WTC11 (cell line): ENCODE results near the gene ANKRD11. TPM values are rescaled to one million over a fixed set of nuclear protein-coding genes. Genes with fewer than 3 reads are reported as not detected.
A peak's percentile ranks its signal among the peaks of the same experiment; 100 is the strongest.

Experiments used
- ATAC-seq: fragments of 200-7000 bp; cut with Tn5 transposase; 2 replicates; pipeline ENCODE4 v1.10.0; 2021; ENCODE audit warnings: mild to moderate bottlenecking, moderate library complexity
- CTCF ChIA-PET: fragments of 300-600 bp; sonication (Branson Sonifier 250); formaldehyde crosslinking; loops from one replicate; lab custom pipeline; 2021; ENCODE audit warnings: antibody characterized with exemption; lab: Charles Lee
- POLR2A ChIA-PET: fragments of 350-600 bp; sonication (Branson Sonifier 250); formaldehyde crosslinking; loops from one replicate; lab custom pipeline; 2021; ENCODE audit warnings: antibody characterized with exemption; lab: Charles Lee
- DNase-seq: peaks from one replicate; pipeline ENCODE4 v3.0.0; 2021; ENCODE audit warnings: low spot score
- H3K27ac Mint-ChIP-seq: 2 replicates; pipeline ENCODE4 v1.8.0; 2021; ENCODE audit warnings: mixed read lengths
- H3K27me3 Mint-ChIP-seq: 2 replicates; pipeline ENCODE4 v1.8.0; 2021; ENCODE audit warnings: low read depth, mild to moderate bottlenecking, moderate library complexity, mixed read lengths
- H3K36me3 Mint-ChIP-seq: 2 replicates; pipeline ENCODE4 v1.8.0; 2021; ENCODE audit warnings: mixed read lengths
- H3K4me1 Mint-ChIP-seq: 2 replicates; pipeline ENCODE4 v1.8.0; 2022; ENCODE audit warnings: mixed read lengths
- H3K4me3 Mint-ChIP-seq: 2 replicates; pipeline ENCODE4 v1.8.0; 2021; ENCODE audit warnings: mild to moderate bottlenecking, moderate library complexity, mixed read lengths
- H3K9me3 Mint-ChIP-seq: 2 replicates; pipeline ENCODE4 v1.8.0; 2021; ENCODE audit warnings: mixed read lengths
- E2F1 ChIP-seq: sonication (generic); formaldehyde crosslinking; IDR thresholded peaks from 2 replicates; pipeline ENCODE4 v1.8.0; 2022; ENCODE audit warnings: mild to moderate bottlenecking, missing genetic modification reagents
- E2F4 ChIP-seq: sonication (generic); formaldehyde crosslinking; IDR thresholded peaks from 2 replicates; pipeline ENCODE4 v1.8.1; 2022; ENCODE audit warnings: low read depth, mild to moderate bottlenecking, moderate library complexity, missing genetic modification reagents, borderline replicate concordance
- E2F5 ChIP-seq: sonication (generic); formaldehyde crosslinking; IDR thresholded peaks from 2 replicates; pipeline ENCODE4 v1.8.1; 2022; ENCODE audit warnings: mild to moderate bottlenecking, moderate library complexity, missing genetic modification reagents
- EMX1 ChIP-seq: fragments of 250-450 bp; sonication (Bioruptor Pico); IDR thresholded peaks from 2 replicates; pipeline ENCODE4 v1.8.0; 2021; ENCODE audit warnings: mild to moderate bottlenecking
- ETV6 ChIP-seq: sonication (generic); formaldehyde crosslinking; IDR thresholded peaks from 2 replicates; pipeline ENCODE4 v1.8.1; 2022; ENCODE audit warnings: mild to moderate bottlenecking, missing genetic modification reagents
- GRHL2 ChIP-seq: fragments of 250-450 bp; sonication (Bioruptor Pico); IDR thresholded peaks from 2 replicates; pipeline ENCODE4 v1.8.0; 2022; ENCODE audit warnings: mild to moderate bottlenecking, moderate library complexity; ENCODE audit not compliant: insufficient replicate concordance, severe bottlenecking
- JUN ChIP-seq: sonication (generic); formaldehyde crosslinking; IDR thresholded peaks from 2 replicates; pipeline ENCODE4 v1.8.0; 2023; ENCODE audit warnings: mild to moderate bottlenecking, missing genetic modification reagents
- NR2C2 ChIP-seq: sonication (generic); formaldehyde crosslinking; IDR thresholded peaks from 2 replicates; pipeline ENCODE4 v1.8.0; 2022; ENCODE audit warnings: mild to moderate bottlenecking, missing genetic modification reagents
- OVOL2 ChIP-seq: fragments of 250-450 bp; sonication (Bioruptor Pico); IDR thresholded peaks from 2 replicates; pipeline ENCODE4 v1.9.0; 2021; ENCODE audit warnings: mild to moderate bottlenecking, borderline replicate concordance
- RORB ChIP-seq: fragments of 250-450 bp; sonication (Bioruptor Pico); IDR thresholded peaks from 2 replicates; pipeline ENCODE4 v1.9.0; 2021; ENCODE audit warnings: mild to moderate bottlenecking
- SMAD3 ChIP-seq: sonication (generic); formaldehyde crosslinking; IDR thresholded peaks from 2 replicates; pipeline ENCODE4 v1.8.0; 2022; ENCODE audit warnings: missing genetic modification reagents, mild to moderate bottlenecking, borderline replicate concordance
- SOX15 ChIP-seq: fragments of 250-450 bp; sonication (Bioruptor Pico); IDR thresholded peaks from 2 replicates; pipeline ENCODE4 v1.9.0; 2021; ENCODE audit warnings: mild to moderate bottlenecking
- USF2 ChIP-seq: sonication (generic); formaldehyde crosslinking; IDR thresholded peaks from 2 replicates; pipeline ENCODE4 v1.8.1; 2023; ENCODE audit warnings: mild to moderate bottlenecking, missing genetic modification reagents, moderate library complexity
- ZNF219 ChIP-seq: sonication (generic); formaldehyde crosslinking; IDR thresholded peaks from 2 replicates; pipeline ENCODE4 v1.8.0; 2023; ENCODE audit warnings: missing genetic modification reagents, mild to moderate bottlenecking, borderline replicate concordance
- ZNF671 ChIP-seq: fragments of 250-450 bp; sonication (Bioruptor Pico); IDR thresholded peaks from 2 replicates; pipeline ENCODE4 v1.8.0; 2021; ENCODE audit warnings: mild to moderate bottlenecking
- total RNA-seq: library from RNA; stranded (reverse); gene quantifications from 3 replicates; pipeline ENCODE4 v1.2.3, GENCODE V29; 2021
- TF ChIP-seq, protein P1 (sequence below): sonication (generic); formaldehyde crosslinking; IDR thresholded peaks from 2 replicates; pipeline ENCODE4 v1.8.0; 2023; ENCODE audit warnings: missing genetic modification reagents
- TF ChIP-seq, protein P2 (sequence below): fragments of 200-600 bp; IDR thresholded peaks from 2 replicates; pipeline ENCODE4 v1.8.0; 2022; ENCODE audit warnings: antibody characterized with exemption
- TF ChIP-seq, protein P3 (sequence below): sonication (generic); formaldehyde crosslinking; IDR thresholded peaks from 2 replicates; pipeline ENCODE4 v1.8.1; 2023; ENCODE audit warnings: mild to moderate bottlenecking, missing genetic modification reagents, moderate library complexity
- TF ChIP-seq, protein P4 (sequence below): fragments of 250-450 bp; sonication (Bioruptor Pico); conservative IDR thresholded peaks from 2 replicates; pipeline ENCODE4 v1.9.0; 2021; ENCODE audit warnings: mild to moderate bottlenecking
- TF ChIP-seq, protein P5 (sequence below): sonication (generic); formaldehyde crosslinking; IDR thresholded peaks from 2 replicates; pipeline ENCODE4 v1.8.0; 2022; ENCODE audit warnings: missing genetic modification reagents

ANKRD11 gene
- total RNA-seq, 1 experiment from 2014 or later, result 184 TPM

DNA sequence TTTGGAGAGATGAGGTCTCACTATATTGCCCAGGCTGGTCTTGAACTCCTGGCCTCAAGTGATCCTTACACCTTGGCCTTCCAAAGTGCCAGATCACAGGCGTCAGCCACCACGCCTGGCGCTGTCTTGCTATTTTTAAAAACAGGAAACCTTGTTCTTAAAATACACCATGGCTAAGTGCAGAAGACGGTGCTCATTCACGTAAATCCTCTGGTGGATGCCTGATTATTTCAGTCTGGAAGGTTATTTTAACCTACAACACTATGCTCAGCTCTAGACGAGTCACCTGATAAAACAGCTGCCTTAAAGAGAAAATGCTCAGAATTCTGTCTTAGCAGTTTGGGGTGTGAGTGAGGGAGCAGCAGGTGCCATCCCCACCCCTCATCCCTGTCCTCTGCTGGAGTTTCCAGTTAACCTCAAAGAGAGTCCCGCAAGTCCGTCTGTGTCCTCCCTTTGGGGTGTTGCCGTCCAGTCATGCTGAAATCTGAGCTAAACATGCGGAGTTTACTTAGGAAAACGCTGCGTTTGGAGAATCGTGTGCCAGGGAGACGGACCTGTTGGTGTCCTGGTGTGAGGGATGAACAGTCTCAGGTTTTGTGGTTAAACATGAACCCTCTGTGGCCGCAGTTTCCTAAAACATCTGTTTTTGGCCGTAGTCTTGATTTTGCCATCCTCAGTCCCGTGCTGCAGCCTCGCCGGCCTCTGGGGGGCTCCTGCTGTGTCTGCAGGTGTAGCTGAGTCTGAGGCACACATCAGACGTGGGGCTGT lies 35.0 kb upstream of the ANKRD11 start:
- CTCF ChIA-PET, result interaction anchor here (1.0 to 1.5 kb wide), 6 partner anchors 32 to 285 kb away, joined by 3 to 4 read pairs (median 3); no protein-coding TSS in a partner anchor
- ATAC-seq, result peak; percentile 48
- no peak for DNase-seq
- no peak overlapping the region for H3K27ac Mint-ChIP-seq
- H3K4me1 Mint-ChIP-seq, result peaks cover 11% of the 10 kb centered on the region
- H3K4me3 Mint-ChIP-seq, result no peak overlapping the region
- no peaks in the 10 kb centered on the region for H3K27me3 Mint-ChIP-seq
- no peaks in the 10 kb centered on the region for H3K9me3 Mint-ChIP-seq
- POLR2A ChIA-PET, result no interaction called here
- H3K36me3 Mint-ChIP-seq, result peaks cover 74% of the 10 kb centered on the region
- no peak for TF ChIP-seq ZNF219 (CRISPR knock-in tag)
- no peak for TF ChIP-seq E2F1 (CRISPR knock-in tag)
- TF ChIP-seq, protein P1, sequence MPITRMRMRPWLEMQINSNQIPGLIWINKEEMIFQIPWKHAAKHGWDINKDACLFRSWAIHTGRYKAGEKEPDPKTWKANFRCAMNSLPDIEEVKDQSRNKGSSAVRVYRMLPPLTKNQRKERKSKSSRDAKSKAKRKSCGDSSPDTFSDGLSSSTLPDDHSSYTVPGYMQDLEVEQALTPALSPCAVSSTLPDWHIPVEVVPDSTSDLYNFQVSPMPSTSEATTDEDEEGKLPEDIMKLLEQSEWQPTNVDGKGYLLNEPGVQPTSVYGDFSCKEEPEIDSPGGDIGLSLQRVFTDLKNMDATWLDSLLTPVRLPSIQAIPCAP (CRISPR knock-in tag), result no peak
- TF ChIP-seq SMAD3, result no peak
- no peak for TF ChIP-seq NR2C2 (CRISPR knock-in tag)
- no peak for TF ChIP-seq JUN (CRISPR knock-in tag)
- no peak for TF ChIP-seq USF2 (CRISPR knock-in tag)
- TF ChIP-seq, protein P2, sequence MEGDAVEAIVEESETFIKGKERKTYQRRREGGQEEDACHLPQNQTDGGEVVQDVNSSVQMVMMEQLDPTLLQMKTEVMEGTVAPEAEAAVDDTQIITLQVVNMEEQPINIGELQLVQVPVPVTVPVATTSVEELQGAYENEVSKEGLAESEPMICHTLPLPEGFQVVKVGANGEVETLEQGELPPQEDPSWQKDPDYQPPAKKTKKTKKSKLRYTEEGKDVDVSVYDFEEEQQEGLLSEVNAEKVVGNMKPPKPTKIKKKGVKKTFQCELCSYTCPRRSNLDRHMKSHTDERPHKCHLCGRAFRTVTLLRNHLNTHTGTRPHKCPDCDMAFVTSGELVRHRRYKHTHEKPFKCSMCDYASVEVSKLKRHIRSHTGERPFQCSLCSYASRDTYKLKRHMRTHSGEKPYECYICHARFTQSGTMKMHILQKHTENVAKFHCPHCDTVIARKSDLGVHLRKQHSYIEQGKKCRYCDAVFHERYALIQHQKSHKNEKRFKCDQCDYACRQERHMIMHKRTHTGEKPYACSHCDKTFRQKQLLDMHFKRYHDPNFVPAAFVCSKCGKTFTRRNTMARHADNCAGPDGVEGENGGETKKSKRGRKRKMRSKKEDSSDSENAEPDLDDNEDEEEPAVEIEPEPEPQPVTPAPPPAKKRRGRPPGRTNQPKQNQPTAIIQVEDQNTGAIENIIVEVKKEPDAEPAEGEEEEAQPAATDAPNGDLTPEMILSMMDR, result no peak
- TF ChIP-seq, protein P3, sequence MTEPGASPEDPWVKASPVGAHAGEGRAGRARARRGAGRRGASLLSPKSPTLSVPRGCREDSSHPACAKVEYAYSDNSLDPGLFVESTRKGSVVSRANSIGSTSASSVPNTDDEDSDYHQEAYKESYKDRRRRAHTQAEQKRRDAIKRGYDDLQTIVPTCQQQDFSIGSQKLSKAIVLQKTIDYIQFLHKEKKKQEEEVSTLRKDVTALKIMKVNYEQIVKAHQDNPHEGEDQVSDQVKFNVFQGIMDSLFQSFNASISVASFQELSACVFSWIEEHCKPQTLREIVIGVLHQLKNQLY (CRISPR knock-in tag), result no peak

GRCh38 chr16:89523680-89524344 lies 33.5 kb upstream of the ANKRD11 start:
- Mint-ChIP-seq H3K27me3 (no peaks in the 10 kb centered on the region), H3K4me1 (peaks cover 11% of the 10 kb centered on the region), H3K4me3 (no peak overlapping the region), H3K27ac (no peak overlapping the region), H3K36me3 (peaks cover 70% of the 10 kb centered on the region), H3K9me3 (no peaks in the 10 kb centered on the region)
- ATAC-seq (no peak), DNase-seq (no peak)
- POLR2A ChIA-PET, result no interaction called here
- CTCF ChIA-PET, result no interaction called here
- TF ChIP-seq GRHL2 (CRISPR knock-in tag), result no peak
- TF ChIP-seq, protein P4, sequence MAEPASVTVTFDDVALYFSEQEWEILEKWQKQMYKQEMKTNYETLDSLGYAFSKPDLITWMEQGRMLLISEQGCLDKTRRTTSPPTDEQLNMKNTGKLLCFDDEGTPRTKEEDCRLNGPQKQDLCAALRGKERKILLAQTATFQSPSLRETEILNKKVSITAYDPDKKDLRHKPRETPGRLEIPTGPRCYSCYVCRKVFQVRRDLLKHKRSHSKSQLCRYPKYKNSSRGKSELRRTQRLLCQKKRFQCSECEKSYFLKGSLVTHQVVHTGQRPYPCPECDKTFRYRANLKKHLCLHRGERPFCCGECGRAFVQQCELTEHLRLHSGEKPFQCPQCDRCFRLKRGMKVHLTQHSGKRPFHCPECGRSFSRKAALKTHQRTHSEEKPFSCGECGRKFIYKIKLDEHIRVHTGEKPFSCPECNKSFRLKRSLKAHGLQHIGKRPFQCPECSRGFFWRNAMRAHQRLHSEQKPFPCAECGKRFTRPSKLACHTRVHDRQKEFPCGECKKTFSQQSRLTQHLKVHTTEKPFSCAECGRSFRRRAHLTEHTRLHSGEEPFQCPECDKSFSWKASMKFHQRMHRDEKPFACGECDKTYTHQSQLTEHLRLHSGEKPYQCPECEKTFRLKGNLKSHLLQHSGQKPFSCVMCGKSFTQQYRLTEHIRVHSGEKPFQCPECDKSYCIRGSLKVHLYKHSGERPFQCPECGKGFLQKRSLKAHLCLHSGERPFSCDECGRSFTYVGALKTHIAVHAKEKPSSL (CRISPR knock-in tag), result no peak
- TF ChIP-seq E2F4 (CRISPR knock-in tag), result no peak
- TF ChIP-seq OVOL2, result no peak
- TF ChIP-seq EMX1, result no peak
- TF ChIP-seq ZNF671 (CRISPR knock-in tag), result no peak
- no peak for TF ChIP-seq ETV6 (CRISPR knock-in tag)
- TF ChIP-seq RORB (CRISPR knock-in tag), result no peak
- TF ChIP-seq, protein P5, sequence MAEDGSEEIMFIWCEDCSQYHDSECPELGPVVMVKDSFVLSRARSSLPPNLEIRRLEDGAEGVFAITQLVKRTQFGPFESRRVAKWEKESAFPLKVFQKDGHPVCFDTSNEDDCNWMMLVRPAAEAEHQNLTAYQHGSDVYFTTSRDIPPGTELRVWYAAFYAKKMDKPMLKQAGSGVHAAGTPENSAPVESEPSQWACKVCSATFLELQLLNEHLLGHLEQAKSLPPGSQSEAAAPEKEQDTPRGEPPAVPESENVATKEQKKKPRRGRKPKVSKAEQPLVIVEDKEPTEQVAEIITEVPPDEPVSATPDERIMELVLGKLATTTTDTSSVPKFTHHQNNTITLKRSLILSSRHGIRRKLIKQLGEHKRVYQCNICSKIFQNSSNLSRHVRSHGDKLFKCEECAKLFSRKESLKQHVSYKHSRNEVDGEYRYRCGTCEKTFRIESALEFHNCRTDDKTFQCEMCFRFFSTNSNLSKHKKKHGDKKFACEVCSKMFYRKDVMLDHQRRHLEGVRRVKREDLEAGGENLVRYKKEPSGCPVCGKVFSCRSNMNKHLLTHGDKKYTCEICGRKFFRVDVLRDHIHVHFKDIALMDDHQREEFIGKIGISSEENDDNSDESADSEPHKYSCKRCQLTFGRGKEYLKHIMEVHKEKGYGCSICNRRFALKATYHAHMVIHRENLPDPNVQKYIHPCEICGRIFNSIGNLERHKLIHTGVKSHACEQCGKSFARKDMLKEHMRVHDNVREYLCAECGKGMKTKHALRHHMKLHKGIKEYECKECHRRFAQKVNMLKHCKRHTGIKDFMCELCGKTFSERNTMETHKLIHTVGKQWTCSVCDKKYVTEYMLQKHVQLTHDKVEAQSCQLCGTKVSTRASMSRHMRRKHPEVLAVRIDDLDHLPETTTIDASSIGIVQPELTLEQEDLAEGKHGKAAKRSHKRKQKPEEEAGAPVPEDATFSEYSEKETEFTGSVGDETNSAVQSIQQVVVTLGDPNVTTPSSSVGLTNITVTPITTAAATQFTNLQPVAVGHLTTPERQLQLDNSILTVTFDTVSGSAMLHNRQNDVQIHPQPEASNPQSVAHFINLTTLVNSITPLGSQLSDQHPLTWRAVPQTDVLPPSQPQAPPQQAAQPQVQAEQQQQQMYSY (CRISPR knock-in tag), result no peak
- no peak for TF ChIP-seq E2F5 (CRISPR knock-in tag)
- no peak for TF ChIP-seq SOX15 (CRISPR knock-in tag)
